Amygdala (tissue), 56 donors: ENCODE measurements around the gene PM20D2.
"Not testable (repeated sequence)": the region's sequence is repeated elsewhere in the genome, so short reads cannot be mapped to it uniquely, and the experiment has no call there.

Experiments used
- DNase-seq, 56 donors: peaks; one replicate each; lab custom pipeline; 2025; lab: John Stamatoyannopoulos, UW

Gene PM20D2, protein sequence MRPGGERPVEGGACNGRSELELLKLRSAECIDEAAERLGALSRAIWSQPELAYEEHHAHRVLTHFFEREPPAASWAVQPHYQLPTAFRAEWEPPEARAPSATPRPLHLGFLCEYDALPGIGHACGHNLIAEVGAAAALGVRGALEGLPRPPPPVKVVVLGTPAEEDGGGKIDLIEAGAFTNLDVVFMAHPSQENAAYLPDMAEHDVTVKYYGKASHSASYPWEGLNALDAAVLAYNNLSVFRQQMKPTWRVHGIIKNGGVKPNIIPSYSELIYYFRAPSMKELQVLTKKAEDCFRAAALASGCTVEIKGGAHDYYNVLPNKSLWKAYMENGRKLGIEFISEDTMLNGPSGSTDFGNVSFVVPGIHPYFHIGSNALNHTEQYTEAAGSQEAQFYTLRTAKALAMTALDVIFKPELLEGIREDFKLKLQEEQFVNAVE

GRCh38 chr6:89145956-89146717, at the start of gene PM20D2:
TSS of gene PM20D2 (plus strand) at chr6:89146055. CDS start at chr6:89146145, 90 bp downstream.
- peak in 42 of 56 donors; percentile 6 to 71 (median 38) for DNase-seq

DNA sequence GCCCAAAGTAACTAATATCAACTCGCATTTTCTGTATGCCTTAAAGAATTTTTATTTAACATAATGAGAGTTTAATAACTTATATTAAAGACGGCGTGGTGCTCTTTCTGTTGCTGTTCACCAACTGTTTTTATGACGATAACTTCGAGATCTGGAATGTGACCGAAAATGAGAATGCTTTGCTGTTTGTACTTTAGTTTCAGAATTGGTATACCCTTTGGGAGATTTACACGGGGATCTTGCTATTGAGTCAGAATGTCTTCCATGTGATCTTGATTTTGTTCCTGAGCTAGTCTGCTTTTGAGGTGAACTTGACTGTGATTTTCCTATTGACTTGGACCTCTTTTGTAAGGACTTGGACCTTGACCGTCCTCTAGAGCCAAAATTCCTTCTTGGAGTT, 47.4 kb upstream of the PM20D2 start:
- DNase-seq, result no peak

GRCh38 chr6:89100114-89100513, 45.7 kb upstream of the PM20D2 start:
- DNase-seq, result no peak

DNA sequence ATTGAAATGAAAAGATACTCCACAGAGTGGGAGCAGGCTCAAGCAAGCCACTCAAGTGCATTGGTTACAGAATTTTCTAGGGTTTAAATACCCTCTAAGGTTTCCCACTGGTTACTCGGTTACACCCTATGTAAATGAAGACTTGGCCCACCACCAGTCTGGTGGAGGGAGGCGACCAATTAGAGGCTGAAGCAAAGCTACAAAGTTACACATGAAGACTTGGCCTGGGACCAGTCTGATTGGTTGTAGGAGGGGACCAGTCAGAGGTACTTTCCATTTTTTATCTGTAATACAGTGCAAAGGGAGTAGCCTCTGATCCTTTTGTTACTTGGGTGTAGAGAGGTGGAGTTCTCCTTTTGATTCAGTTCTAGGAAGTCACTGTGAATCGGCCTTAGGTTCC, 35.6 kb upstream of the PM20D2 start:
- DNase-seq, result no peak

GRCh38 chr6:89111933-89112332, 33.9 kb upstream of the PM20D2 start:
- no peak for DNase-seq

DNA sequence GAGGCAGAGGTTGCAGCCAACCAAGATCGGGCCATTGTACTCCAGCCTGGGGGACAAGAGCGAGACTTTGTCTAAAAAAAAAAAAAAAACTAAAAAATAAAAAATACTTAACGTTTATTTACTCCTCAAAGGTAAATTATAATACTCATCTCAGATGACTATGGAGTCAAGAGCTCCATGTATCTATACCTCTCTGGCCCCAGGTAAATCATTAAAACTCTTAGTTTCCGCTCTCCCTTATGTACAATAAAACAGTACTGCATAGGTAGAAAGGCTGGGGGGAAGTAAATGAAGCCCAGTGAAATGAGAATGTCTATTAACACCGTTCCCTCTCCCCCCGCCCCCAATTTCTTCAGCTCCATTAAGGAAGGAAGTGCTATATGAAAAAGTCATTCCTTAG, 29.2 kb upstream of the PM20D2 start:
- no peak for DNase-seq

- peak in 19 of 56 donors; percentile 8 to 60 (median 23) for DNase-seq
Observed at GRCh38 chr6:89117211-89118108, 28.4 kb upstream of the PM20D2 start, which contains the start of gene SRSF12. TSS of gene SRSF12 (minus strand) at chr6:89118071. CDS start at chr6:89117887, 184 bp downstream.

GRCh38 chr6:89118931-89119330, 26.9 kb upstream of the PM20D2 start:
- peak in 10 of 56 donors; percentile 1 to 52 (median 12) for DNase-seq

- no peak for DNase-seq
Observed at GRCh38 chr6:89120371-89120770, 25.5 kb upstream of the PM20D2 start.

DNA sequence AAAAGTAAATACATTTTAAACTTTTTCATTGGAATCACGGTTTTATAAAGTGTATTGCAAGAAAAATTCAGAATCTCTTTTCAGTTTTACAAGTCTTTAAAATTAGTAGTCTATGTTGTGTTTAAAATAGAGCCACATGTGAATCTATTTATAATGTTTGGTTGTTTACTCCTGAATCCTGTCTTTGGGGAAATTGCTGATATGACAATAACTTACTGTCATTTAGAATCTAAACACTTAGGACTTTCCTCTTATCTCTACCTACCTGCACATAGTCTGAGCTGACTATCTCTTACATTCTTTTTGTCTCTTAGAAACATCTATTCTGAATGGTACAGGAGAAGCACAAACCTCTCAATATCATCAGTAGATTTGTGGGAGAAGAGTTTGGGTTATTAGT, 23.9 kb upstream of the PM20D2 start:
- DNase-seq, result no peak

- peak in 1 of 56 donors; percentile 5 for DNase-seq
Observed at GRCh38 chr6:89122625-89123024, 23.2 kb upstream of the PM20D2 start.

- not testable (repeated sequence) for DNase-seq
Observed at GRCh38 chr6:89128256-89128671, 17.6 kb upstream of the PM20D2 start.

- no peak for DNase-seq
Observed at GRCh38 chr6:89131599-89131998, 14.3 kb upstream of the PM20D2 start.

GRCh38 chr6:89132057-89132456, 13.8 kb upstream of the PM20D2 start:
- no peak for DNase-seq

DNA sequence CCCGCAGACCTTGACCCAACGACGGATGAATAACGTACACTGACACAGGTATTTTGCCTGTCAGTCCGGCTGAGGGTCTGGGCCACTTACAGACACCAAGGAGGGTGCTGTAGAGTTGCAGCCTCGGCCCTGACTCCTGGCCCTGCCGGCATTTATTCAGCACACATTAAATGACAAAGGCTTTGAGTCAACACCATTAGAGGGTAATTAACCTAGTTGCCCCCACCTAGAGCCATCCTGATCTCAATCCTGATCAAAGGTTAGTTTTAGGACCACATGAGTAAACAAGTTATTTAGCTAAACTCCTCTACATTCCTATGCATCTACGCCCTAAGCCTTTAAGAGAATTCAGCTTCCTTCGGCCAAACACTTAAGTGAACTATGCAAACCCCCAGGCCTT, 11.9 kb upstream of the PM20D2 start:
- DNase-seq, result no peak

DNA sequence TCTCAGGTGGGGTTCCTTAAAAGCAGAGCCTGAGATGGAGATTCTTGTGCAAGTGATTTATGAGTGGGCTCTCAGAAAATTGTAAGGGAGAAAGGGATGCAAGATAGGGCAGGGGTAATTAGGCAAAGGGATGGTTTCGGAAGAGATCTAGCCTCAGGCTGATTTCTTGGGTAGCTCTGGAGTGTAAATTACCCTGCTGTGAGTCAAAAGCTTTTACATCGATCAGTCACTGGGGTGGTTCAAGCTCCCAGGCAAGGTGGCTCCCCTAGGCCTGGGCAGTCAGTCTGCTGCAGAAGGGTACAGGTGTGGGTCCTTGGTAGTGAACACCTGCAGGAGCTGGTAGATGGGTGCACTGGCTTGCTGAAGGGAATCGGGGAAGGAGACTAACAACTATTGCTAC, 11.1 kb upstream of the PM20D2 start:
- DNase-seq, result no peak

GRCh38 chr6:89138173-89138572, 7.7 kb upstream of the PM20D2 start:
- DNase-seq, result no peak

DNA sequence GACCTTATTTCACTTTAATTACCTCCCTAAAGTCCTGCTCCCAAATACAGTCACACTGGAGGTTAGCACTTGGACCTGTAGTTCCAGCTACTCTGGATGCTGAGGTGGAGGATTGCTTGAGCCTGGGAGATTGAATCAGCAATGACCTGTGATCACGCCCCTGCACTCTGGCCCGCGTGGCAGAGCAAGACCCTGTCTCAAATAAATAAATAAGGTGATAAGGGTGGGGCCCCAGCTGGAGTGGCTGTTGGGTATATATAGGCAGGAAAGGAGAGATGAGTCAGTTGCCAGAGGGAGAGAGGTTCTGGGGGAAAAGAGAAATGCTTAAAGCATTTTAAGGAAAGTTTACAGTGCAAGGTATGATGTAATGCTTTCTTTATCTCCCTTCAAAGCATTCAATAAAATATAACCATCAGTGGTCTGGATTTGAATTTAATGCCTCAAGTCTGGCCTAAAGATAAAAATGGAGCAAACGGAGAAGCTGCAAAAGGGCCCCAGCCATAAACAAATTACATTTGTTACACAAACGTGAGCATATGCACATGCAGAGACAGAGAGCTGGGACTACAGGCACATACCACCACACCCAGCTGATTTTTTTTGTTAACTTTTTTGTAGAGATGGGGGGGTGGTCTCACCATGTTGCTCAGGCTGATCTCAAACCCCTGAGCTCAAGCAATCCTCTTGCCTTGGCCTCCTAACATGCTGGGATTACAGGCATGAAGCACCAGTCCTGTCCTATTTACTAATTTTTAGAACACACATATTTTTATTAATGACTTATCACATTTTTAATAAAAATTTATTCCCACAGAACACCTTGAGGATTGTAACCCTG, 6.1 kb upstream of the PM20D2 start:
- DNase-seq, result no peak

- DNase-seq, result no peak
Observed at GRCh38 chr6:89140347-89141156, 5.3 kb upstream of the PM20D2 start.
